Stimulated activated naive CD8-positive, alpha-beta T cell treated with anti-CD3 and anti-CD28 coated beads, Interleukin-15, Interleukin-2, amounts not matched to agents 100 U/mL and 50 U/mL, for 24 hours (primary cell): ENCODE results near the gene ZNRF3.

Experiments used
- ATAC-seq: fragments of 150-1000 bp; cut with Tn5 transposase; one replicate; pipeline ENCODE4 v1.10.0; 2021
- DNase-seq: peaks from one replicate; pipeline ENCODE4 v3.0.0; 2021

The ZNRF3 gene

DNA sequence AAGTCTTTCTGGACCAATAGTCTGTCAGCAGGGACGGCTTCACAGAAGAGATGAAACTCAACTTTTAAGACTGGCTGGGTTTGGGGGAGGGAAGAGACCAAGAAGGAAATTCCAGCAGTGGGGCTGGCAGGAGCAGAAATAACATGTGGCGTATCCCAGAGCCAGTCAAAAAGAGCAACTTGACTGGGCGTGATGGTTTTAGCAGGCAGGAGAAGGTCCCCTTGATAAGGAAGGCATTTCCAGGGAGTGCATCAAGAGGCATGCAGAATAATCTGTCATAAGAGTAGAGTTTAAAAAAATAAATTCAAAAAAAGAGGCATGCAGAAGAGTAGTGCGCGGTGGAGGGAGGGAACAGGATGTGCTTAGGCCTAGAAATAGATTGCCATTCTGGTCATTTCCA, 125.8 kb downstream of the ZNRF3 start:
- no peak for DNase-seq
- ATAC-seq = no peak

GRCh38 chr22:29011240-29012100, 128.1 kb downstream of the ZNRF3 start:
- DNase-seq = no peak
- ATAC-seq = no peak

GRCh38 chr22:29012101-29012433, 128.7 kb downstream of the ZNRF3 start:
- ATAC-seq = no peak
- DNase-seq = no peak

- DNase-seq (no peak), ATAC-seq (no peak)
These were observed 129.6 kb downstream of the ZNRF3 start for GRCh38 chr22:29012952-29013351.

GRCh38 chr22:29014293-29014692, 130.9 kb downstream of the ZNRF3 start:
- no peak for DNase-seq
- no peak for ATAC-seq

- DNase-seq = no peak
- no peak for ATAC-seq
These were observed 131.4 kb downstream of the ZNRF3 start for GRCh38 chr22:29014773-29015172.

- ATAC-seq (no peak), DNase-seq (no peak)
These were observed 132.9 kb downstream of the ZNRF3 start for GRCh38 chr22:29016067-29016938.

DNA sequence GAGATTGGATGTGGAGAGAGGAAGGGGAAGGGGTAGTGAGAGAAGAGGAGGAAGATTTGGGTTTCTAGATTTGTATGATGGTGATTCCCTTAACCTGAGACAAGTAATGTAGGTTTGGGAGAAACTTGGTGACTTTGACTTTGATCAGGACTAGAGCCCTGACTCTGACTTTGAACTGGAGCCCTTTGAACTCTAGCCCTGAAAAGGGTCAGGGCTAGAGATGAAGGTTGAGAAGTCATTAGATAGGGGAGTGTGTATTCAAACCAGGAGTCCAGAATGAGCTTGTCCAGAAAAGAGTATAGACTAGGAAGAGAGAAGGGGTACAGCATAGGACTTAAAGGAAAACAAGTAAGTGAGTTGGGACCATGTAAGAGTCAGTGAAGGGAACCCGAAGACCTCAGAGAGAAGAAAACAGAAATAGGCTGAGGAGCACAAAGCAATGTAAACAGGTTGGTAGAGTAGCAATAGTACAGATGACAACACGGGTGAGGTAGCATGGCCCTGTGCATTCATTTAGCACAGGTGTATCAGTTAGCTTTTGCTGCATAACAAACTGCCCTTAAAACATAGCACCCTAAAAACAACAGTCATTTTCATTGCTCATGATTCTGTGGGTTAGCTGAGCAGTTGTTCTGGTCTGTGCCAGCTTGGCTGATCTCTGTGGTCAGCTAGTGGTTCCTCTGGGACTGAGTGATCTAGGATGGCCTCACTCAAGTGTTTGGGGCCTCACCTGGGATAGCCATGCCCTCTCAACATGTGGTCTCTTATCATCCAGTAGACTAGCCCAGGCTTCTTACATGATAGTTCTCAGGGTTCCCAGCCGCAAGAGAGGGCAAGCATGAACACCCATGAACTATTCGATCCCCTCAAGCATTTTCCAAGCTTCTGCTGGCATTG, 135.2 kb downstream of the ZNRF3 start:
- DNase-seq = no peak
- ATAC-seq = no peak

GRCh38 chr22:29022101-29022817, 138.9 kb downstream of the ZNRF3 start:
- DNase-seq (no peak), ATAC-seq (no peak)

DNA sequence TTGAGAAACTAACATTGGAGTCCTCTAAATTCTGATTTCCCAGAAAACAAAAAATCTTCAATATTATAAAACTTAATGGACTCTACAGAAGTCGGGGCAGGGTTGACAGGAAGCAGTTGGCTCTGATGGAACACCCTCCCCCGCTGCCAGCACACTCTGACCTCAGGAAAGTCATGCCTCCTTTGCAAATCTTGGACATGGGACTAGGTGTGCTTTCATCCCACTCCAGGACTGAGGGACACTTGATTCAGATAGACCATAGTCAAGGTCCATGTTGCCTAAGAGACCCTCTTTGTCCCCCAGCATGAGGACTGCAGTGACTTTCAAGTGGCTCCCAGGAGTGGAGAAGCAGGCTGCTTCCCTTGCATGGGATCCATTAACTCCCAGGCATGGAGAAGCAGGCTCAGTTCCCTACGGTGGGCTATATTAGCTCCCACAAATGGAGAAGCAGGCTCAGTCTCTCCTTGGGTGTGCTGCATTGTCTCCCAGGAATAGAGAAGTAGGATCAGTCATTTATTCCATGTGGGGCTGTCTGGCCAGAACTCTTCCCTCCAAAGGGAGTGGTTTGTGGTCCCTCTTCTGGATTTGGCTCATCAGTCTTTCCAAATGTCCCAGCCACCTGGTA, 139.9 kb downstream of the ZNRF3 start:
- DNase-seq (no peak), ATAC-seq (no peak)

DNA sequence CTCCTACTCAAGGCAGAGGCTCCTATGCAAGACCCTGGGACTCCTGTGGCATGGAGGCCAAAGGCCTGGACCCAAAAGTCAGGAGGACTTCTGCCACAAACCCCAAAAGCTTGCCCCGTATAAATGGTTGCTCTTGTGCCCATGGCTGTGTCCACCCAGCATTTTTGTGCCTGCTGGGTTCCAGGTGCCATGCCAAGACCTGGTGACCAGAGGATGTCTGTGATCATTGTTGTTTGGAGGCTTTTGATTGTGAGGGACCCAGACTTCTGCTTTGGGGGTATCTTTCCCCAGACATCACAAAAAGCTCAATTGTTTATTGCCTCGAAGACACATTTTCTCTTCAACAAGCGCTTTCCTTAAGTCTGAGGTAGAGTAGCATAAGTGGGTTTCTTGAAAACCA, 143.2 kb downstream of the ZNRF3 start:
- no peak for DNase-seq
- no peak for ATAC-seq

- no peak for ATAC-seq
These were observed 145.1 kb downstream of the ZNRF3 start for GRCh38 chr22:29028468-29028867.

DNA sequence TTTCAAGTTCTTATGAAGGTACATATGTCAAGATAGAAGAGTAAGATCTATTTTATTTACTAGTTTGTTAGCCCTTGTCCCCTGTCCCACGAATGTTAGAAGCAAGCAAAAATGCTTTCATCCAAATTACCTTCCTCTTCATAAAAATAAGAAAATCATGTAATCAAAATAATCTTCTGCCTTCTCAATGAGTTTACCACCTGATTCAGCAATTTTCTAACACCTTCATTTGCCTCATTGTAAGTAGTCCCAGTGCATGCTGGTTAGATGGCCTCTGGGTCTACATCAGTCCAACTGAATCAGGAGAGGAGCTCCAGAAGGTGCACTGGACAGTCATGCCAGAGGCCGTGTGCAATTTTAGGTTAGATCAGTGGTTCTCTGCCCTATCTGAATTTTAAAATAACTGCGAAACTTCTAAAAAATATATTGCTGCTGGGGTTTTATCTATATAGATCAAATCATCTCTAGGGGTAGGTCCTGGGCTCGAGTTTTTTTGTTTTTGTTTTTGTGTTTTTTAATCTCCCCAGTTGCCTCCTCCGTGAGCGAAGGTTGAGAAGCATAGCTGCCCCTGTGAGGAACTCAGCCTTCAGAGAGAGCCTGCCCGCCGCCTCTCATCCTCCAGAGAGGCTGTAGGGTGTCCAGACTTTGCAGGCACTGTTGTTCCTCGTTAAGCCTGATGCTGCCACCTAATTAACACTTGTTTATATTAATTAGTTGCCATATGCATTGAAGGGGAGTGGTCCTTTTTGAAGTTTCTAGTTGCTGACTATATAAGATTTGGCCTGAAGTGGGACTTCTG, 146.0 kb downstream of the ZNRF3 start:
- no peak for ATAC-seq
- DNase-seq = no peak

More at GRCh38 chr22:29028468-29028867, 145.1 kb downstream of the ZNRF3 start:
- no peak for DNase-seq

DNA sequence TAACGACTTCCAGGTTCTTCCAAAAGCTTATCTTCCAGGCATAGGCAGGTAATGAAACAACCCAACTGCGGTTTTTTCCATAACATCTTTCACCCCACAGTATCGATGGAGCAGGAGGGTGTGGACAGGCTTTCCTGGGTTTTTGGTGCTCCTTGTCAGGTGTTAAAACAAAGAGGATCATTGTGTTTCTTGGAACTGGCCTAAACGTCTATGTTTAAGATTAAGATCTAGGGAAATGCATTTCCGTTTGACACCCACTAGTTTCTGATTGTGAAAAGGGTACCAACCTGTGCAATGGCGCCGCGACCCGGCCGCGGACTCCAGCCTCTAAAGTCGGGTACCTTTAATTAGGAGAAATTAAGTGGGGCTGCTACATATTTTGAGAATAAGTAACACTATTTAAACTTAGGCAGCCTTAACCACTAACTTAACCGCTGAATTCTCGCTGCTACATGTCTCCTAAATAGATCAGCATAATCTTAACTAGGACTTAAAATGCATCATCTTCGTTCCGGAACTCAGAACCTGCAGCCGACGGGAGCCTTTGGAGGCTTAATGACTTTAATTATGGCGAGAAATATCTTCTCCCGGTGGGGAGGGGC, 146.7 kb downstream of the ZNRF3 start:
- DNase-seq (peak; percentile 20), ATAC-seq (no peak)

DNA sequence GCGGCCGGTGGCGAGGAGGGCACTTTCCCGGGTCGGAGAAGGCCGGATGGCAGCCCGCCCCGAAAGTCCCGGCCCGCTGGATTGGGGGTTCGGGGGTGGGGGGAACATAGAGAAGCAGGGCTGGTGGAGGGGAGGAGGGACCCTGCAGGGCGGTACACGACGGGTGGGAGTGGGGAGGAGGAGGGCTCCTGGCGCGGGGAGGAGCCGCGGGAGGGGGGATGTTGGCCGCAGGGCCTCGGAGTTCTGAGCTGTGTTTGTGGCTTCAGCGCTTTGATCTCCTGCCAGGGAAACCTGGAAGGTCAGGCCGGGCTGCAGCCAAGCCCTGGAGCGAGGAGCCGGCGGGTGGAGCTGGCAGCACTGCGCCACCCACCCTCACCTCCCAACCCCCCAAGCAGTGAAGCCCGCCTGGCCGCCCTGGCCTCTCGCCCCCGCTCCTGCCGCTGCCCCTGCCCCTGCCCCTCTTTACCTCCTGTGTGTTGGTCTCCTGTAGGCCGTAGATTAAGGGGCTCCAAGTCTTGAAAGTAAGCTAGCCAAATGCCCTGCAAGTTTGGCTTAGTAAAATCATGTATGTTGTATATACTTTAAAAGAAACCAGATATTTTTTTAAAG, 147.3 kb downstream of the ZNRF3 start:
- DNase-seq = peak; percentile 45

DNA sequence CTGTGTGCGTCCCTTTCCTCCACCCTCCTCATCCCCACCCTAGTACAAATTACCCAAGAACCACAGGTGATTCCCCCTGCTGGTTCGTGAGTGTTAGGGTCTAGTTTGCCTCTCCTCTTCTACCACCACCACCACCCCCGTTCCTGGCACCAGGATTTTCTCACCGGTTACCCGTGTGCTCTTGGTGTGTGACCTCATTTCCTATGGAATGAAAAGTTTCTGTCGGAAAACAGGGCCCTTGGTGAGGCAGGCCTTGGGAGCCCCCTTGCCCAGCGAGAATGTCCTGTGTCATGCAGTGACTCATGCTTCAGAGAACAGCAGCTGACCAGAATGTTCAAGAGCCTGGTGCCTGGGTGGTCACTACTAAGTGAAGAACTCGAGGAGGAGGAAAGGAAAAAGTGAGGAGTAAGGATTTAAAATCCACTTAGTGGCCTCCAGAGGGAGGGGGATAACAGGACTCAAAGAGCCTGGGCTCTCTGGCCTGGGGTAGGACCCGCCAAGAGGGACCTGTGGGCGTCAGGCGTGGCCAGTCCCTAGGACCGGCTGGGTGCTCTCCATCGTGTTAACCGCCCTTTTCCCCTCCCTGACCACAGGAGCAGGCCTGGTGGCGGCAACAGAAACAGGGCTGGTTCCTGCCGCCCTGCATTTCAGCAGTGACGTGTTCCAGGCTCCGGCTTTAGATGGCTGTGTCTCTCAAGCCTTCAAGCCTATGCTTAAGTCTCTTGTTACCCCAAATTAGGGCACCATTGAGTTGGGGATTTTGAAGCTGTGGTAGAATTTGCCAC, 148.0 kb downstream of the ZNRF3 start:
- DNase-seq (peak; percentile 18), ATAC-seq (peak; percentile 63)

More for the DNA sequence above, 147.3 kb downstream of the ZNRF3 start:
- peak; percentile 30 for ATAC-seq

GRCh38 chr22:29032014-29032475, 148.7 kb downstream of the ZNRF3 start:
- no peak for ATAC-seq
- no peak for DNase-seq

GRCh38 chr22:29032584-29032983, 149.2 kb downstream of the ZNRF3 start:
- ATAC-seq = no peak
- DNase-seq = no peak
